ENCODE results near the gene GLYR1. TPM values are rescaled to one million over a fixed set of nuclear protein-coding genes. Genes with fewer than 3 reads are reported as not detected.

Gene GLYR1
- polyA plus RNA-seq, 1 donor from 2014 or later, result 78.6 TPM

DNA sequence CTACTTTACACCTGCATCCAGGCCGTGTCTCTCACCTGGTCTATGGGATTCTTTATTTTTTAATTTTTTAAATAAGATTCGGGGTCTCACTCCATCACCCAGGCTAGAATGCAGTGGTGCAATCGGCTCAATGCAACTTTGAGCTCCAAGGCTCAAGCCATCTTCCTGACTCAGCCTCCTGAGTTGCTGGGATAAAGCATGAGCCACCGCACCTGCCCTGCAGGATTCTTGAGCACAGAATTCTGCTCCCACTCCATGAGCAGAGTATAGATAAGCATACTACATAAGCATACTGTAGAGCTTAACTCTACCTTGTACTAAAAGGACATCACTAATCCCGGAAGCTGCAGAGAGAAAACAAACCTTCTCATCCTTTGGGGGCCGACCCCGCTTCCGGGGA lies 15.5 kb downstream of the GLYR1 start:
- H3K9me2 ChIP-seq (ENCODE audit: insufficient read depth, low read length), result no peaks in the 10 kb centered on the region
- H3K4me2 ChIP-seq (ENCODE audit: low read length), result no peak overlapping the region
- H3K36me3 ChIP-seq (ENCODE audit: insufficient read depth, low read length), result no peaks in the 10 kb centered on the region
- no peaks in the 10 kb centered on the region for H3F3A ChIP-seq (ENCODE audit: insufficient read depth, low read length, poor library complexity, severe bottlenecking)
- H3K27ac ChIP-seq (ENCODE audit: low read length), result no peak overlapping the region
- no peaks in the 10 kb centered on the region for H4K20me1 ChIP-seq (ENCODE audit: insufficient read depth)
- no peaks in the 10 kb centered on the region for H3K79me2 ChIP-seq (replicated peaks; ENCODE audit: insufficient read depth, low read length)
- H3K9me3 ChIP-seq (ENCODE audit: low read length), result no peaks in the 10 kb centered on the region
- no peak overlapping the region for H3K4me3 ChIP-seq (ENCODE audit: low read length)
- no peaks in the 10 kb centered on the region for H3K27me3 ChIP-seq (ENCODE audit: insufficient read depth, low read depth, low read length)
- H3K9ac ChIP-seq (ENCODE audit: low read length), result no peak overlapping the region
- TF ChIP-seq SMC3 (conservative IDR thresholded peaks at IDR 0.05; ENCODE audit: poor library complexity) (no peak), RAD21 (conservative IDR thresholded peaks at IDR 0.05) (no peak), MXI1 (conservative IDR thresholded peaks at IDR 0.05; ENCODE audit: poor library complexity, severe bottlenecking) (no peak), EZH2 (IDR thresholded peaks at IDR 0.05; ENCODE audit: borderline replicate concordance, insufficient read depth, low read length, poor library complexity, severe bottlenecking) (no peak), POLR2AphosphoS5 (IDR thresholded peaks at IDR 0.05) (no peak), TAF1 (IDR thresholded peaks at IDR 0.05; ENCODE audit: low read depth) (no peak), EP300 (conservative IDR thresholded peaks at IDR 0.05; ENCODE audit: poor library complexity, severe bottlenecking) (no peak)
- TF ChIP-seq, protein P1, sequence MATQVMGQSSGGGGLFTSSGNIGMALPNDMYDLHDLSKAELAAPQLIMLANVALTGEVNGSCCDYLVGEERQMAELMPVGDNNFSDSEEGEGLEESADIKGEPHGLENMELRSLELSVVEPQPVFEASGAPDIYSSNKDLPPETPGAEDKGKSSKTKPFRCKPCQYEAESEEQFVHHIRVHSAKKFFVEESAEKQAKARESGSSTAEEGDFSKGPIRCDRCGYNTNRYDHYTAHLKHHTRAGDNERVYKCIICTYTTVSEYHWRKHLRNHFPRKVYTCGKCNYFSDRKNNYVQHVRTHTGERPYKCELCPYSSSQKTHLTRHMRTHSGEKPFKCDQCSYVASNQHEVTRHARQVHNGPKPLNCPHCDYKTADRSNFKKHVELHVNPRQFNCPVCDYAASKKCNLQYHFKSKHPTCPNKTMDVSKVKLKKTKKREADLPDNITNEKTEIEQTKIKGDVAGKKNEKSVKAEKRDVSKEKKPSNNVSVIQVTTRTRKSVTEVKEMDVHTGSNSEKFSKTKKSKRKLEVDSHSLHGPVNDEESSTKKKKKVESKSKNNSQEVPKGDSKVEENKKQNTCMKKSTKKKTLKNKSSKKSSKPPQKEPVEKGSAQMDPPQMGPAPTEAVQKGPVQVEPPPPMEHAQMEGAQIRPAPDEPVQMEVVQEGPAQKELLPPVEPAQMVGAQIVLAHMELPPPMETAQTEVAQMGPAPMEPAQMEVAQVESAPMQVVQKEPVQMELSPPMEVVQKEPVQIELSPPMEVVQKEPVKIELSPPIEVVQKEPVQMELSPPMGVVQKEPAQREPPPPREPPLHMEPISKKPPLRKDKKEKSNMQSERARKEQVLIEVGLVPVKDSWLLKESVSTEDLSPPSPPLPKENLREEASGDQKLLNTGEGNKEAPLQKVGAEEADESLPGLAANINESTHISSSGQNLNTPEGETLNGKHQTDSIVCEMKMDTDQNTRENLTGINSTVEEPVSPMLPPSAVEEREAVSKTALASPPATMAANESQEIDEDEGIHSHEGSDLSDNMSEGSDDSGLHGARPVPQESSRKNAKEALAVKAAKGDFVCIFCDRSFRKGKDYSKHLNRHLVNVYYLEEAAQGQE (IDR thresholded peaks at IDR 0.05; ENCODE audit: borderline replicate concordance), result no peak
- TF ChIP-seq, protein P2, sequence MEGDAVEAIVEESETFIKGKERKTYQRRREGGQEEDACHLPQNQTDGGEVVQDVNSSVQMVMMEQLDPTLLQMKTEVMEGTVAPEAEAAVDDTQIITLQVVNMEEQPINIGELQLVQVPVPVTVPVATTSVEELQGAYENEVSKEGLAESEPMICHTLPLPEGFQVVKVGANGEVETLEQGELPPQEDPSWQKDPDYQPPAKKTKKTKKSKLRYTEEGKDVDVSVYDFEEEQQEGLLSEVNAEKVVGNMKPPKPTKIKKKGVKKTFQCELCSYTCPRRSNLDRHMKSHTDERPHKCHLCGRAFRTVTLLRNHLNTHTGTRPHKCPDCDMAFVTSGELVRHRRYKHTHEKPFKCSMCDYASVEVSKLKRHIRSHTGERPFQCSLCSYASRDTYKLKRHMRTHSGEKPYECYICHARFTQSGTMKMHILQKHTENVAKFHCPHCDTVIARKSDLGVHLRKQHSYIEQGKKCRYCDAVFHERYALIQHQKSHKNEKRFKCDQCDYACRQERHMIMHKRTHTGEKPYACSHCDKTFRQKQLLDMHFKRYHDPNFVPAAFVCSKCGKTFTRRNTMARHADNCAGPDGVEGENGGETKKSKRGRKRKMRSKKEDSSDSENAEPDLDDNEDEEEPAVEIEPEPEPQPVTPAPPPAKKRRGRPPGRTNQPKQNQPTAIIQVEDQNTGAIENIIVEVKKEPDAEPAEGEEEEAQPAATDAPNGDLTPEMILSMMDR (IDR thresholded peaks at IDR 0.05; ENCODE audit: poor library complexity, severe bottlenecking), result no peak
- H2AFZ ChIP-seq (ENCODE audit: low read depth, low read length), result no peak overlapping the region

- Histone ChIP-seq H3K27me3 (ENCODE audit: insufficient read depth, low read depth, low read length) (no peaks in the 10 kb centered on the region), H3K4me3 (ENCODE audit: low read length) (no peak overlapping the region), H3K27ac (ENCODE audit: low read length) (no peak overlapping the region), H3K4me2 (ENCODE audit: low read length) (no peak overlapping the region), H4K20me1 (ENCODE audit: insufficient read depth) (no peaks in the 10 kb centered on the region), H3K9me2 (ENCODE audit: insufficient read depth, low read length) (no peaks in the 10 kb centered on the region), H3F3A (ENCODE audit: insufficient read depth, low read length, poor library complexity, severe bottlenecking) (no peaks in the 10 kb centered on the region), H3K36me3 (ENCODE audit: insufficient read depth, low read length) (no peaks in the 10 kb centered on the region), H3K9me3 (ENCODE audit: low read length) (no peaks in the 10 kb centered on the region), H3K79me2 (replicated peaks; ENCODE audit: insufficient read depth, low read length) (no peaks in the 10 kb centered on the region), H3K9ac (ENCODE audit: low read length) (no peak overlapping the region), H2AFZ (ENCODE audit: low read depth, low read length) (no peak overlapping the region)
- no peak for TF ChIP-seq EZH2 (IDR thresholded peaks at IDR 0.05; ENCODE audit: borderline replicate concordance, insufficient read depth, low read length, poor library complexity, severe bottlenecking)
- TF ChIP-seq SMC3 (conservative IDR thresholded peaks at IDR 0.05; ENCODE audit: poor library complexity), result no peak
- TF ChIP-seq, protein P1 (IDR thresholded peaks at IDR 0.05; ENCODE audit: borderline replicate concordance), result no peak
- no peak for TF ChIP-seq RAD21 (conservative IDR thresholded peaks at IDR 0.05)
- TF ChIP-seq EP300 (conservative IDR thresholded peaks at IDR 0.05; ENCODE audit: poor library complexity, severe bottlenecking), result no peak
- TF ChIP-seq, protein P2 (IDR thresholded peaks at IDR 0.05; ENCODE audit: poor library complexity, severe bottlenecking), result no peak
- TF ChIP-seq TAF1 (IDR thresholded peaks at IDR 0.05; ENCODE audit: low read depth), result no peak
- no peak for TF ChIP-seq POLR2AphosphoS5 (IDR thresholded peaks at IDR 0.05)
- no peak for TF ChIP-seq MXI1 (conservative IDR thresholded peaks at IDR 0.05; ENCODE audit: poor library complexity, severe bottlenecking)
Measured at GRCh38 chr16:4830408-4830807, 16.7 kb downstream of the GLYR1 start.

Data from neural cell (in vitro differentiated cells).